Coronary artery (tissue), 2 donors: ENCODE results near the gene P2RY2.
A peak's percentile ranks its signal among the peaks of the same experiment; 100 is the strongest.

Source experiments
- DNase-seq: peaks from one replicate; pipeline ENCODE4 v3.0.0-alpha.2; 2017; ENCODE audit warnings: low spot score
- H3K27ac ChIP-seq, 2 donors: fragments of 200-600 bp; sonication (generic); one replicate each; pipeline ENCODE4 v1.5.1; 2016 to 2019
- H3K4me3 ChIP-seq: fragments of 200-600 bp; sonication (generic); 2 replicates; pipeline ENCODE4 v1.5.1; 2016; ENCODE audit warnings: mild to moderate bottlenecking, moderate library complexity
- CTCF ChIP-seq: fragments of 200-600 bp; sonication (generic); IDR thresholded peaks from one replicate; pipeline ENCODE4 v1.5.1; 2019; ENCODE audit warnings: antibody characterized with exemption

Gene P2RY2

GRCh38 chr11:73233692-73234470, 15.8 kb downstream of the P2RY2 start:
- no peak overlapping the region for H3K27ac ChIP-seq
- H3K4me3 ChIP-seq, result no peak overlapping the region
- TF ChIP-seq CTCF, result no peak
- peak; percentile 46 for DNase-seq

- no peak overlapping the region for H3K27ac ChIP-seq
- TF ChIP-seq CTCF, result no peak
- no peak for DNase-seq
Measured at GRCh38 chr11:73234471-73235181, 16.5 kb downstream of the P2RY2 start.

DNA sequence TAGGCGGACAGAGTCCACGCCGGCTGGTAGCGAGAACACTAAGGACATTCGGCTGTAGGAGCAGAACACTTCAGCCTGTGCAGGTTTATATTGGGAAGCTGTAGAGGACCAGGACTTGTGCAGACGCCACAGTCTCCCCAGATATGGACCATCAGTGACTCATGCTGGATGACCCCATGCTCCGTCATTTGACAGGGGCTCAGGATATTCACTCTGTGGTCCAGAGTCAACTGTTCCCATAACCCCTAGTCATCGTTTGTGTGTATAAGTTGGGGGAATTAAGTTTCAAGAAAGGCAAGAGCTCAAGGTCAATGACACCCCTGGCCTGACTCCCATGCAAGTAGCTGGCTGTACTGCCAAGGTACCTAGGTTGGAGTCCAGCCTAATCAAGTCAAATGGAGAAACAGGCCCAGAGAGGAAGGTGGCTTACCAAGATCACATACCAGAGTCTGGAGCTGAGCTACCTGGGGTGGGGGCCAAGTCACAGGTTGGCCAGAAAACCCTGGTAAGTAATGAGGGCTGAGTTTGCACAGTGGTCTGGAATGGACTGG, 17.2 kb downstream of the P2RY2 start:
- no peak for TF ChIP-seq CTCF
- no peak overlapping the region for H3K4me3 ChIP-seq
- no peak overlapping the region for H3K27ac ChIP-seq
- no peak for DNase-seq

More at GRCh38 chr11:73234471-73235181, 16.5 kb downstream of the P2RY2 start:
- no peak overlapping the region for H3K4me3 ChIP-seq

GRCh38 chr11:73236205-73236765, 18.2 kb downstream of the P2RY2 start:
- peak overlapping the region in 1 of 2 donors; percentile 16 for H3K27ac ChIP-seq

DNA sequence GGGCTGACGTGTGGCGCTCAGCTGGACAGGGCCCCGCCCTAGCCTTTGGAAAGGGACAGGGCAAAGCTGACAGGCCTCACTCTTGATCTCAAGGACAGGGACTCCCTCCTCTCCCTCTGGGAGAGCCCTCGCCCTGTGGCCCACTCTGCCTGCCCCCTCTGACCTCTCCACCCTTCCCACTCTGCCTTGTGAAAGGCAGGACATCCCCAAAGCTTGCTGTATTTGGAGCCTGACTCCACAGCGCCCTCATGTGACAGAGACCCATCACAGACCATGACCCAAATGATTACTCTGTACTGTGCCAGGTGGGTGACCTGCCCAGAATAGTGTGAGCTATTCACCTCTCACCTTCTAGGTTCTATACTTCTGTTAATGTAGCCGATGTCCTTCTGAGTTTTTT, 18.8 kb downstream of the P2RY2 start:
- DNase-seq, result no peak
- peak; percentile 27 for TF ChIP-seq CTCF
- Histone ChIP-seq H3K27ac (peak overlapping the region in 1 of 2 donors; percentile 16), H3K4me3 (no peak overlapping the region)

More at GRCh38 chr11:73236205-73236765, 18.2 kb downstream of the P2RY2 start:
- no peak for DNase-seq
- H3K4me3 ChIP-seq, result no peak overlapping the region
- no peak for TF ChIP-seq CTCF

DNA sequence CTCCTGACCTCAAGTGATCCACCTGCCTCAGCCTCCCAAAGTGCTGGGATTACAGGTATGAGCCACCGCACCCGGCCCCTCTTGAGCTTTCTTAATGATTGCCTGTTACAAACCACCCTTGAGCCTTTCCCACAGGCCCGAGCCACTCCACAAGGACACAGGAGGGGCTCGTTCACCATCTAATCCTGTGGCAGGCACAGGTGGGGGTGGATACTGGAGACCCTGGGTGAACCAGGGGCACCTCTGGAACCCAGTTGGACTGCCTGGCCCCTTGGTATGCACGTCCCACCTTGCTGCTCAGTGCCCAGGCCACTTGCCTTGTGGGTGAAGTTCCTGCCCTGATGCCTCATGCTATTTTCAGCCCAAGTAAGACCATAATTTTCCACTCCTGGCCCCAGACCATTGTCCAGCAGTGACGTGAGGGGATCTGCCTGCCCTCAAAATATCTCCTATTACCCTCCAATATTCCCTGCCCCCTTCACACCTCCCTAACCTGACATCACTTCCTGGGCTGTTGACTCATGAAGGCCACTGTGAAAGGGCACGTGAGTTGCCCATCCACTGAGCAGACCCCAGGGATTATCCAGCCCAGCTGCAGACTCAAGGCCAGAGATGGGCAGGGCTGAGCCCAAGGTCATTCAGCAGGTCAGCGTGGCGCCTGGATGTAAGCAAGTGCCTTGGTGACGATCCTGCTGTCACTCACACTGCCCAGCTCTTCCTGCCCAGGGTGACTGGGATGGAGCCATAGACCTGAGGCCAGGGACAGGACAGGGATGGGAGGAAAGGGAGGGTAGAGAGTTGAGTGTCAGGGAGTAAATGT, 19.6 kb downstream of the P2RY2 start:
- Histone ChIP-seq H3K27ac (peak overlapping the region in 1 of 2 donors; percentile 52), H3K4me3 (no peak overlapping the region)
- DNase-seq, result no peak
- no peak for TF ChIP-seq CTCF
